IMR-90 (cell line): ENCODE measurements around the gene ZNF497. TPM values are rescaled to one million over a fixed set of nuclear protein-coding genes. Genes with fewer than 3 reads are reported as not detected.

Experiments
- ATAC-seq: fragments of 200-7000 bp; cut with Tn5 transposase; 2 replicates; pipeline ENCODE4 v1.9.1; 2020; ENCODE audit warnings: low read depth, mild to moderate bottlenecking, moderate library complexity
- BruUV-seq: library from RNA; stranded (reverse); fragments of 400-500 nt; replicated peaks from 2 replicates; lab custom pipeline; 2021; lab: Mats Ljungman, UMichigan
- CTCF ChIA-PET: fragments of 300-600 bp; formaldehyde crosslinking; extraction: SDS; loops from one replicate; lab custom pipeline; 2021; ENCODE audit warnings: antibody characterized with exemption; lab: Yijun Ruan, JAX
- POLR2A ChIA-PET: fragments of 300-600 bp; sonication (Branson Sonifier 250); formaldehyde crosslinking; loops from one replicate; lab custom pipeline; 2022; ENCODE audit warnings: antibody characterized with exemption; ENCODE audit not compliant: unreplicated experiment; lab: Charles Lee
- DNase-seq: peaks from one replicate; pipeline ENCODE4 v3.0.0; 2013
- H2AFZ ChIP-seq: replicated peaks from 2 replicates; pipeline ENCODE3; 2013; ENCODE audit warnings: low read length, mild to moderate bottlenecking; ENCODE audit not compliant: poor library complexity
- H2AK5ac ChIP-seq: 2 replicates; pipeline ENCODE4 v1.6.1; 2013; ENCODE audit warnings: low read depth, low read length, inconsistent platforms
- H2AK9ac ChIP-seq: replicated peaks from 2 replicates; pipeline ENCODE3; 2013; ENCODE audit warnings: mild to moderate bottlenecking, low read depth, low read length, moderate library complexity; ENCODE audit not compliant: poor library complexity
- H2BK120ac ChIP-seq: 2 replicates; pipeline ENCODE4 v1.6.1; 2013; ENCODE audit warnings: low read depth, low read length, inconsistent platforms
- H2BK15ac ChIP-seq: 3 replicates; pipeline ENCODE4 v1.6.1; 2013; ENCODE audit warnings: low read depth, low read length, inconsistent platforms
- H2BK20ac ChIP-seq: 2 replicates; pipeline ENCODE4 v1.6.1; 2013; ENCODE audit warnings: low read depth, mild to moderate bottlenecking, inconsistent platforms, low read length, moderate library complexity
- H2BK5ac ChIP-seq: 2 replicates; pipeline ENCODE4 v1.6.1; 2013; ENCODE audit warnings: mild to moderate bottlenecking, low read depth, low read length, inconsistent platforms; ENCODE audit not compliant: poor library complexity, severe bottlenecking
- H3K14ac ChIP-seq: replicated peaks from 2 replicates; pipeline ENCODE4 v1.6.1; 2013; ENCODE audit warnings: low read depth, low read length, inconsistent platforms
- H3K18ac ChIP-seq: 2 replicates; pipeline ENCODE4 v1.6.1; 2013; ENCODE audit warnings: low read depth, low read length, control low read depth
- H3K23ac ChIP-seq: 2 replicates; pipeline ENCODE4 v1.6.1; 2013; ENCODE audit warnings: low read depth, low read length, inconsistent platforms
- H3K27ac ChIP-seq: 2 replicates; pipeline ENCODE4 v1.5.1; 2013; ENCODE audit warnings: mild to moderate bottlenecking, control low read depth, low read length; ENCODE audit not compliant: insufficient read depth
- H3K27me3 ChIP-seq: 2 replicates; pipeline ENCODE4 v1.6.1; 2013; ENCODE audit warnings: low read length; ENCODE audit not compliant: control insufficient read depth, insufficient read depth
- H3K36me3 ChIP-seq: 2 replicates; pipeline ENCODE4 v1.6.1; 2013; ENCODE audit warnings: low read length, mixed read lengths; ENCODE audit not compliant: control insufficient read depth, insufficient read depth
- H3K4ac ChIP-seq: 2 replicates; pipeline ENCODE4 v1.6.1; 2013; ENCODE audit warnings: low read depth, low read length, inconsistent platforms
- H3K4me1 ChIP-seq: 2 replicates; pipeline ENCODE4 v1.6.1; 2013; ENCODE audit warnings: low read length, mixed read lengths; ENCODE audit not compliant: control insufficient read depth, insufficient read depth
- H3K4me2 ChIP-seq: 2 replicates; pipeline ENCODE4 v1.6.1; 2013; ENCODE audit warnings: low read depth, mild to moderate bottlenecking, control low read depth, low read length, moderate library complexity
- H3K4me3 ChIP-seq: 2 replicates; pipeline ENCODE4 v1.5.1; 2013; ENCODE audit warnings: low read depth, mild to moderate bottlenecking, control low read depth, low read length, moderate library complexity; ENCODE audit not compliant: insufficient read depth
- H3K56ac ChIP-seq: 2 replicates; pipeline ENCODE4 v1.6.1; 2013; ENCODE audit warnings: low read length, inconsistent platforms; ENCODE audit not compliant: insufficient read depth; ENCODE audit errors: extremely low read depth
- H3K79me1 ChIP-seq, 2 experiments: 2 replicates each; pipeline ENCODE4 v1.6.1; 2013; ENCODE audit warnings: low read length in 2 of 2, inconsistent platforms in 1 of 2, low read depth in 1 of 2
- H3K9ac ChIP-seq: 2 replicates; pipeline ENCODE4 v1.6.1; 2013; ENCODE audit warnings: low read depth, low read length, control low read depth
- H3K9me1 ChIP-seq: 2 replicates; pipeline ENCODE4 v1.6.1; 2013; ENCODE audit warnings: low read length, inconsistent platforms; ENCODE audit not compliant: insufficient read depth
- H3K9me3 ChIP-seq: 2 replicates; pipeline ENCODE4 v1.6.1; 2013; ENCODE audit warnings: low read length; ENCODE audit not compliant: control insufficient read depth, insufficient read depth
- H4K20me1 ChIP-seq: 2 replicates; pipeline ENCODE4 v1.6.1; 2013; ENCODE audit warnings: low read length, inconsistent platforms; ENCODE audit not compliant: insufficient read depth
- H4K5ac ChIP-seq: 2 replicates; pipeline ENCODE4 v1.6.1; 2013; ENCODE audit warnings: mild to moderate bottlenecking, low read depth, low read length, control low read depth
- H4K8ac ChIP-seq, 2 experiments: 2 replicates each; pipeline ENCODE4 v1.6.1; 2013; ENCODE audit warnings: low read depth in 2 of 2, low read length in 2 of 2, control low read depth in 1 of 2, inconsistent platforms in 1 of 2
- H4K91ac ChIP-seq: 2 replicates; pipeline ENCODE4 v1.6.1; 2013; ENCODE audit warnings: low read depth, low read length, inconsistent platforms; ENCODE audit not compliant: insufficient read depth
- BHLHE40 ChIP-seq: fragments of 150-350 bp; IDR thresholded peaks from 2 replicates; pipeline ENCODE4 v1.6.1; 2016; ENCODE audit warnings: mild to moderate bottlenecking, low read depth, low read length
- CEBPB ChIP-seq: IDR thresholded peaks from 2 replicates; pipeline ENCODE4 v1.6.1; 2012; ENCODE audit warnings: low read depth, low read length, improper control_type of control experiment
- CHD1 ChIP-seq: IDR thresholded peaks from 2 replicates; pipeline ENCODE4 v1.6.1; 2012; ENCODE audit warnings: low read depth, low read length, improper control_type of control experiment
- FOS ChIP-seq: fragments of 150-350 bp; IDR thresholded peaks from 2 replicates; pipeline ENCODE4 v1.6.1; 2016; ENCODE audit warnings: low read depth, low read length
- MAZ ChIP-seq: IDR thresholded peaks from 2 replicates; pipeline ENCODE4 v1.6.1; 2012; ENCODE audit warnings: low read depth, mild to moderate bottlenecking, low read length, improper control_type of control experiment, moderate library complexity, borderline replicate concordance
- MXI1 ChIP-seq: IDR thresholded peaks from 2 replicates; pipeline ENCODE4 v1.6.1; 2012; ENCODE audit warnings: low read depth, mild to moderate bottlenecking, low read length, moderate library complexity, borderline replicate concordance
- NFE2L2 ChIP-seq: fragments of 150-350 bp; IDR thresholded peaks from 2 replicates; pipeline ENCODE4 v1.6.1; 2016; ENCODE audit warnings: low read depth, mild to moderate bottlenecking, low read length
- POLR2A ChIP-seq: IDR thresholded peaks from 2 replicates; pipeline ENCODE4 v1.6.1; 2012; ENCODE audit warnings: mild to moderate bottlenecking, low read depth, low read length
- RAD21 ChIP-seq: IDR thresholded peaks from 2 replicates; pipeline ENCODE4 v1.6.1; 2012; ENCODE audit warnings: low read length, improper control_type of control experiment
- RCOR1 ChIP-seq: IDR thresholded peaks from 2 replicates; pipeline ENCODE4 v1.6.1; 2012; ENCODE audit warnings: mild to moderate bottlenecking, low read length, improper control_type of control experiment; ENCODE audit not compliant: insufficient replicate concordance
- RFX5 ChIP-seq: IDR thresholded peaks from 2 replicates; pipeline ENCODE4 v1.8.0; 2012; ENCODE audit warnings: low read depth, mild to moderate bottlenecking, low read length, moderate library complexity
- SMC3 ChIP-seq: fragments of 150-350 bp; IDR thresholded peaks from 2 replicates; pipeline ENCODE4 v1.6.1; 2016; ENCODE audit warnings: low read depth, mild to moderate bottlenecking, antibody characterized with exemption, low read length, moderate library complexity
- WGBS, 2 experiments: methylation state at CpG; one replicate each; pipeline versions ENCODE4 v1.1.5 to v1.1.7; 2013; ENCODE audit warnings: missing lambda C conversion rate in 2 of 2; ENCODE audit not compliant: insufficient read length in 1 of 2; ENCODE audit errors: extremely low coverage in 2 of 2; 5-methylcytosine and 5-hydroxymethylcytosine counted together
- dilution Hi-C: fragments of 300-500 bp; cut with HindIII; formaldehyde crosslinking; loops from one replicate; pipeline ENCODE4 v1.14.3; 2018; ENCODE audit warnings: low sequenced_read_pairs; ENCODE audit not compliant: unreplicated experiment
- in situ Hi-C: fragments of 300-500 bp; cut with MboI; formaldehyde crosslinking; loops from 3 replicates; pipeline ENCODE4 v1.14.3; 2019; ENCODE audit warnings: low sequenced_read_pairs, inconsistent platforms, mixed read lengths
- intact Hi-C: fragments of 100-400 bp; cut with micrococcal nuclease; formaldehyde crosslinking; loops from 2 replicates; pipeline ENCODE4 v1.10.0; 2022
- polyA plus RNA-seq, 3 experiments: library from polyadenylated mRNA; depleted of rRNA; stranded (reverse); fragments of >200 nt; gene quantifications; 2 replicates each; pipeline ENCODE4 v1.2.3, GENCODE V29; 2012; ENCODE audit warnings: low replicate concordance in 1 of 3
- total RNA-seq: library from RNA; depleted of rRNA; stranded (reverse); fragments of >200 nt; gene quantifications from 2 replicates; pipeline ENCODE4 v1.2.3, GENCODE V29; 2012
- TF ChIP-seq, protein P1 (sequence below): conservative IDR thresholded peaks from 2 replicates; pipeline ENCODE4 v1.5.1; 2012; ENCODE audit warnings: mild to moderate bottlenecking, low read depth, low read length, improper control_type of control experiment

ZNF497 gene
- total and polyA plus RNA-seq, 2 of the 4 experiments (the other 2 are of a cell fraction) = 0.18 to 0.24 TPM

DNA sequence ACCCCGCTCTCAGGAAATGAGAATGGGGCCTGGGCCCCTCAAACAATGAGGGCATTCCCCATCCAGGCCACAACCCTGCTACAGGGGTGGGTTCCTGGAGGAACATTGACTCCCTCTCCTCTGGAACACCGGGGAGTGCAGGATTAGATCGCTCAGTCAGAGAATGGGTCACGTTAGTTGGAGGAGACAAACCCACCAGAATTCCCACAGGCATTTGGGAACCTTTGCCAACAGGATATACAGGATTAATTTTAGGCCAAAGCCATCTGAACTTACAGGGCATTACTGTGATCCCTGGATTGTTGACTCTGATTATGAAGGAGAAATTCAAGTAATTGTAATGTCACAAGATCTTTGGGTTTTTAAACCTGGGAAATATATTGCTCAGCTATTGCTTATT, 54.8 kb downstream of the ZNF497 start:
- H3K36me3 ChIP-seq = peaks cover 24% of the 10 kb centered on the region
- no peak overlapping the region for H4K91ac ChIP-seq
- no peak overlapping the region for H3K18ac ChIP-seq
- ATAC-seq (no peak), DNase-seq (no peak)
- no peak overlapping the region for H3K14ac ChIP-seq
- no peak overlapping the region for H2BK20ac ChIP-seq
- POLR2A ChIA-PET = no interaction called here
- H3K9me1 ChIP-seq = 0 out of 2 replicates have a peak, but pooled peaks cover 3% of the 10 kb centered on the region
- no peak overlapping the region for H4K8ac ChIP-seq
- no peak overlapping the region for H2BK120ac ChIP-seq
- no peak overlapping the region for H3K23ac ChIP-seq
- CTCF ChIA-PET = no interaction called here
- no peak overlapping the region for H3K9ac ChIP-seq
- no peak overlapping the region for H2AK5ac ChIP-seq
- no peaks in the 10 kb centered on the region for H3K9me3 ChIP-seq
- H3K4me3 ChIP-seq = no peak overlapping the region
- in situ Hi-C loops (no loop called here), intact Hi-C loops (loop anchor here (5.0 kb wide), 1 partner anchor 210 kb away; the partner anchor contains the start of gene ZBTB45), dilution Hi-C loops (no loop called here)
- H3K4me1 ChIP-seq = peaks cover 2% of the 10 kb centered on the region; the same call in 1 of the 2 replicates
- no peak overlapping the region for H3K56ac ChIP-seq
- no peak overlapping the region for H3K4ac ChIP-seq
- no peak overlapping the region for H2BK15ac ChIP-seq
- H3K27me3 ChIP-seq = no peaks in the 10 kb centered on the region
- H2AFZ ChIP-seq = no peak overlapping the region
- no peak overlapping the region for H4K5ac ChIP-seq
- no peaks in the 10 kb centered on the region for H4K20me1 ChIP-seq
- no peak overlapping the region for H2BK5ac ChIP-seq
- WGBS, 2 experiments = no CpG with 5 or more reads among the region's 4 CpGs
- TF ChIP-seq RAD21 = no peak
- TF ChIP-seq NFE2L2 = no peak
- TF ChIP-seq BHLHE40 = no peak
- TF ChIP-seq, protein P1, sequence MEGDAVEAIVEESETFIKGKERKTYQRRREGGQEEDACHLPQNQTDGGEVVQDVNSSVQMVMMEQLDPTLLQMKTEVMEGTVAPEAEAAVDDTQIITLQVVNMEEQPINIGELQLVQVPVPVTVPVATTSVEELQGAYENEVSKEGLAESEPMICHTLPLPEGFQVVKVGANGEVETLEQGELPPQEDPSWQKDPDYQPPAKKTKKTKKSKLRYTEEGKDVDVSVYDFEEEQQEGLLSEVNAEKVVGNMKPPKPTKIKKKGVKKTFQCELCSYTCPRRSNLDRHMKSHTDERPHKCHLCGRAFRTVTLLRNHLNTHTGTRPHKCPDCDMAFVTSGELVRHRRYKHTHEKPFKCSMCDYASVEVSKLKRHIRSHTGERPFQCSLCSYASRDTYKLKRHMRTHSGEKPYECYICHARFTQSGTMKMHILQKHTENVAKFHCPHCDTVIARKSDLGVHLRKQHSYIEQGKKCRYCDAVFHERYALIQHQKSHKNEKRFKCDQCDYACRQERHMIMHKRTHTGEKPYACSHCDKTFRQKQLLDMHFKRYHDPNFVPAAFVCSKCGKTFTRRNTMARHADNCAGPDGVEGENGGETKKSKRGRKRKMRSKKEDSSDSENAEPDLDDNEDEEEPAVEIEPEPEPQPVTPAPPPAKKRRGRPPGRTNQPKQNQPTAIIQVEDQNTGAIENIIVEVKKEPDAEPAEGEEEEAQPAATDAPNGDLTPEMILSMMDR = no peak
- no peak for TF ChIP-seq SMC3
- TF ChIP-seq FOS = no peak
- TF ChIP-seq CHD1 = no peak
- TF ChIP-seq RFX5 = no peak
- no peak for TF ChIP-seq POLR2A
- no peak for TF ChIP-seq RCOR1
- no peak for TF ChIP-seq MAZ
- no peak for TF ChIP-seq CEBPB
- no peak for TF ChIP-seq MXI1
- BruUV-seq = no TSS peak
- H3K27ac ChIP-seq = no peak overlapping the region
- H3K79me1 ChIP-seq = peaks cover 29 to 44% of the 10 kb centered on the region in 2 experiments
- H3K4me2 ChIP-seq = no peak overlapping the region
- H2AK9ac ChIP-seq = no peak overlapping the region
